Activated CD8-positive, alpha-beta memory T cell treated with anti-CD3 and anti-CD28 coated beads, Interleukin-2, amount 50 U/mL, for 24 hours (primary cell): ENCODE results near the gene TOMM5.

Experiments
- DNase-seq: peaks from one replicate; pipeline ENCODE4 v3.0.0-alpha.2; 2020; ENCODE audit errors: extremely low read depth

The TOMM5 gene

DNA sequence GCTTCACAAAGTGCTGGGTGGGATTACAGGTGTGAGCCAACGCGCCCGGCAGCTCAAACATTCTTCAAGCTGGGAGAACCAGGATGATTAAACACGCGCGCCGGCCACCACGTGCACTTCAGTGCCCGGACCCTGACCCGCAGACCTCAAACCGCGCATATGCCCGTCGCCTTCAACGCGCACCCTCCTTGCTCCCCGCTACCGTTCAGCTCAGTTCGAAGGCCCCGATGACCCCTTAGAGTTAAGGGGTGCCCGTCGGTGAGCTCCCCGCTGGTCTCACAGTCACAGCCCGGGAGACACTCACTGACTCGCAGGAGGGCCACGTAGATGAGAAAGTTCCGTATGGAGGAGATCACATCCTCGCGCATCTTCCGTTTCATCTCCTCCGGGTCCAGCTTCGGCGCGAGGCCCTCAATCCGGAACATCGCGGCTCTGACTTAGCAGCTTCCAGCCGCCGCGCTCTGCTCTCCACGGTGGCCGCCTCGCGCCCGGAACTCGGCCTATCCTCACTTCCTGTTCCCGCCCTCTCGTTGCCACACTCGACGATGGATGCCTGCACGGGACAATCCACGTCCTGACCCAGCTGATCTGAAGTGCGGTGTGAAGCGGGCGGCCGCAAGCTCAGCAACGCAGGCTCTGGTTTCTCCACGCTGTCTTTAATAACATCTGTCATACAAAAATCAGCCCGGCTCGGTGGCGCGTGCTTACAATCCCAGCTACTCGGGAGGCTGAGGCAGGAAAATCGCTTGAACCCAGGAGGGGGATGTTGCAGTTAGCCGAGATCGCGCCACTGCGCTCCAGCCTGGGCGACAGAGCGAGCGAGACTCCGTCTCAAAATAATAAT lies at the start of gene TOMM5:
Gene TOMM5, minus strand, starts transcription at position 490 of the 844 bp plus-strand sequence. Its CDS starts 65 bp downstream, at position 425.
- DNase-seq: peak; percentile 85

DNA sequence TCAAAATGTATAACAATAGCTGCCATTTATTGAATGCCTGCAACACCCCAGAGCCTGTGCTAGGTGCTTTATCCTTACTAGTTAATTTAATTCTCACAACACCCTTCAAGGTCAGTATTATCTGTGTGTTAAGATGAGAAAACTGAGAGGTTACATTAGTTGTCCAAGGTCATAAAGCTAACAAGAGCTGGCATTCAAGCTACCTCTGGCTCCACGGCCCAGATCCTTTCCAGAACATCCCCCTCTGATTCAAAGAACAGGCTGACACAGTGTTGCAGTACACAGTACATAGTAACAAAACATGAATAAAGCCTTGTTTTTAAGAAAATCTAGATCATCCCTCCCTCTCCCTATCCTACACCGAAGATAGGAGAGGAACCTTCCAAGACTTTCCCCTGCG lies 48.9 kb upstream of the TOMM5 start:
- DNase-seq: no peak

GRCh38 chr9:37640246-37640645 lies 47.8 kb upstream of the TOMM5 start:
- no peak for DNase-seq

- DNase-seq: no peak
Measured at GRCh38 chr9:37639841-37640240, 47.4 kb upstream of the TOMM5 start.

GRCh38 chr9:37639109-37639762 lies 46.8 kb upstream of the TOMM5 start:
- DNase-seq: no peak

DNA sequence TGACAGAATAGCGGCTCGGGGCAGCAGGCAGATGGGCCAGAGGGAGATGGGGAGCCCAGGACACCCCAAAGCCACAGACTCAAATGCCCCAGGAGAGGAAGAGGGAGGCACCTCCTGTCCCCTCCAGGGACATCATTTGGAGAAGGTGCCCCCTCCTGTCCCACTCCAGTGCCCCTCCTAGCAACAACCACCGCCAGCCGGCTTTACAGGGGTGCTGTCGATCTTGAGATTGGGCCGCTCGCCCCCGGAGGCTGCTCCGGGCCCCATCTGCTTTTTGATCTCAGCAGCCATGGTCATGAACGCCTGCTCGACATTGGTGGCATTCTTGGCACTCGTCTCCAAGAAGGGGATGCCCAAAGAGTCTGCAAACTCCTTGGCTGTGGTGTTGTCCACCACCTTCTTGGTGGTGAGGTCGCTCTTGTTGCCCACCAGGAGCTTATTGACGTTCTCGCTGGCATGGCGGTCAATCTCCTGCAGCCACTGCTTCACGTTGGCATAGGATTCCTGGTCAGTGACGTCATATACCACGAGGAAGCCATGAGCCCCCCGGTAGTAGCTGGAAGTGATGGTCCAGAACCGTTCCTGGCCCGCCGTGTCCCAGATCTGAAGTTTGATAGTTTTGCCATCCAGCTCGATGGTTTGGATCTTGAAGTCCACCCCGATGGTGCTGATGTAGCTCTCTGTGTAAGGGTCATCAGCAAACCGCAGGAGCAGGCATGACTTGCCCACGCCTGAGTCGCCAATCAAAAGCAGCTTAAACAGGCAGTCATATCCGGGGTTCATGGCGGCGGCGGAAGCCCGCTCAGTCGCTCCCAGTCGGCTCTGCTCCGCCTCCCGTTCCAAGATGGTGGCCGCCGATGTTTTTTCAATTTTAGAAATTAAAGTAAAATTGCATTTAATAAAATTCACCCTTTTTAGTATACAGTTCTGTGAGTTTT lies 44.4 kb upstream of the TOMM5 start:
- DNase-seq: no peak

DNA sequence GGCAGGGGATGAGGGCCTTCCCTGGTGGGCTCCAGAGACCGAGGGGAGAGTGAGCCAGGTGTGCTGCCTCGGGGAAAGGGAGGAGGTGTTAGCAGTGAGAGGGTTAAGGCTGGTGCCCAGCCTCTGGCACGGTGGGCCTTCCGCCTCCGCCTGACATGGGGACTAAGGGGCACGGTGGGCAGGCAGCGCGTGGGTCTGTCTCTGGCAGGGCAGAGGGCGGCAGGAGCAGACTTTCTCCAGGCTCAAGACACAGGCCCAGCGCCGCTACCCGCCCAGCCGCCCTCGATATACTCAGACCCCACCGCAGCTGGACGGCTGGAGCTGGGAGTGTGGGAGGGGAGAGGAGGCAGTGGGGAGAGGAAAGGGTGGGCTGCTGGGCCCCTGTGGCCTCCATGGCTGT lies 43.4 kb upstream of the TOMM5 start:
- DNase-seq: no peak

GRCh38 chr9:37632479-37632878 lies 40.1 kb upstream of the TOMM5 start:
- DNase-seq: no peak

- DNase-seq: no peak
Measured at GRCh38 chr9:37626708-37627292, 34.4 kb upstream of the TOMM5 start.

- no peak for DNase-seq
Measured at GRCh38 chr9:37625758-37626147, 33.4 kb upstream of the TOMM5 start.

- DNase-seq: no peak
Measured at GRCh38 chr9:37625036-37625757, 32.8 kb upstream of the TOMM5 start.

DNA sequence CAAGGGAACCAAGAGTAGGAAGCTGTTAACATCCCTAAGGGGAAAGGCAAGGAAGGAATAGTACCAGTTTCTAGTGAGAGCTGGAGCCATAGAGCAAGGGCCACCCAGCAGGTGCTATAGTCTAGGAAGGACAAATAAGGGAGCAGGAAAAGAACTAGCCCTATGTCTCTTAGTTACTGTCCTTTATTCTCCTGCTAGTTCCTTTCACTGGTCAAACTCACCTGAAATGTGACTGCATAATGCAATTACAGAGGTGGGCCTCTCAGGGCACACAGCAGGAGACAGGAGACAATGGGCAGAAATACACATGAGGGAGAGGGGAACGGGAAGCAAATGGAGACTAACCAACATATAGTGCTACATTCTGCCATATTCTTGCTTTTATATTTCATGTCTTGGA lies 31.7 kb upstream of the TOMM5 start:
- DNase-seq: no peak

DNA sequence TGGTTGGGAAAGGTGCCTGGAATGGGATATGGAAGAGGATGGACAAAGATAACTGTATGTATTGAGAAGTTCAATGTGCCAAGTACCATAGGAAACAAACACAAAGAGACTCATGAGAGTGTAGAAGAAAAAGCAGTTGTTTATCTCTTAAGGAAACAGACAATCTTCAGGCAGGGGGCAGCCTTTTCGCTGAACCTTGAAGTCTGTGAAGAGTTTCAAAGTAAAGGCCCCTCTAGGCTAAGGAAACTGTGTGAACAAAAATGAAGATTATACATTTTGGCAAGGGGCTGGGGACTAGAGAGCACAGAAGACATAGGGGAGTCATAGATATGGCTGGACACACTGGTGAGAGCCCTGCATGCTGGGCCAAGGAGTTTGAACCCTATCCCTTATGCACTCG lies 30.9 kb upstream of the TOMM5 start:
- DNase-seq: no peak

GRCh38 chr9:37622462-37622861 lies 30.1 kb upstream of the TOMM5 start:
- DNase-seq: no peak

GRCh38 chr9:37621273-37622121 lies 29.1 kb upstream of the TOMM5 start:
- DNase-seq: no peak

- no peak for DNase-seq
Measured at GRCh38 chr9:37620396-37620795, 28.0 kb upstream of the TOMM5 start.

DNA sequence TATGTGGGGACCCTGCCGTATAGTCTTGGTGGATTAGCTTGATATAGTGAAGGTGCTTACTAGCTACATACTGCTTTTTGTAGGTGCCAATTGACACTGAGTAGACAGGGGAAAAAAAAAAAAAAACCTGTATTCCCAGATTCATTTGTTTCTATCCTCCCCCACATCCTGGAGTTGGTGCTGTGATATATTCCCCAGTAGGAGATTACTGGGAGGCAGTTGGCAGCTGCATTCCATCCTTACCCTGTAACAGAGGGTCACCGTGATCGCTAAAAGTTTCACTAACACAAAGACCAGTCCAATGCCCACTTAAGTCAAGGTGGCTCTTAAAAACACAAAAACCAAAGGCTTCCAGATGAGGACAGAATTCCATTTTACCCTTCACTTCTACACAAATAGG lies 27.4 kb upstream of the TOMM5 start:
- no peak for DNase-seq

DNA sequence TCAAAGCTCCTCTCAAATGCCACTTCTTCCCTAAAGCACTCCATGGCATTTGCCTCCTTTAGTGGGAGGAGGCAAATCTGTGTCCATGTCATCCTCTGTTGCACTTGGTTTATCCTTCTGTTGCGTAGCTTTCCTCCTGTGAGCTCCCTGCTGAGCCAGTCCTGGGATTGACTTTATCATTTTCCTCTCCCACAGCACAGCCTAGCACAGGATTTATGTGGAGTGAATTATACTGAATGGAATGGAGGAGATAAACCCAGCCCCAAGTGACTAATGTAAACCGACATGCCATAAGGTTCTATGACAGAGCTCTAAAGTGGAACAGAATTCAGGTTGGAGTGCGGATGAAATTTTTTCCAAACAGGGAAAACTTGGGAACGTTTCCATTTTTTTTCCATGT lies 26.4 kb upstream of the TOMM5 start:
- no peak for DNase-seq

DNA sequence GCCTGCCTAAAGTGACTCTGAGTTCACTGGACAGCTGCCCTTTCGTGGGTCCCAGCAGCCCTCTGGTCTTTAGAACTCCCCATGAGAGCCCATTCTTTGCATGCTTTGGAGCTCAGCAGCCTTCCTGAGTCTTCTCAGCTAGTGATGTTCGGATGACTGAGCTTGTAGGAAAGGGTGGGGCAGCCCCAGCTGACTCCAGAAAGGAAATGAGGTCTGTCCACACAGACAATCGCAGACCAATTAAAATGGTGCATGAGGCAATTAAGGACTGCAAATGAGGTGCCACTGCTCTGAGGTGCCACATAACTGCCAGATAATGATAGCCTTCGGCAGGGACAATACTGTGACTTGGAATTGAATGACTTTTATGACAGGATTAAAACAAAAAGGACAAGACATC lies 25.4 kb upstream of the TOMM5 start:
- no peak for DNase-seq

- DNase-seq: no peak
Measured at GRCh38 chr9:37617161-37617560, 24.8 kb upstream of the TOMM5 start.
